GM23248 (cell line): ENCODE results near the gene SPATA3.

Source experiments
- EZH2 ChIP-seq: fragments of 200-600 bp; sonication (generic); IDR thresholded peaks from 2 replicates; pipeline ENCODE4 v1.6.1; 2018; ENCODE audit warnings: antibody characterized with exemption, mild to moderate bottlenecking; ENCODE audit not compliant: insufficient read depth, poor library complexity, severe bottlenecking
- EZH2phosphoT487 ChIP-seq: fragments of 200-600 bp; sonication (generic); IDR thresholded peaks from 2 replicates; pipeline ENCODE4 v1.6.1; 2018; ENCODE audit warnings: antibody characterized with exemption, moderate library complexity, mild to moderate bottlenecking, low read depth; ENCODE audit not compliant: insufficient read depth

DNA sequence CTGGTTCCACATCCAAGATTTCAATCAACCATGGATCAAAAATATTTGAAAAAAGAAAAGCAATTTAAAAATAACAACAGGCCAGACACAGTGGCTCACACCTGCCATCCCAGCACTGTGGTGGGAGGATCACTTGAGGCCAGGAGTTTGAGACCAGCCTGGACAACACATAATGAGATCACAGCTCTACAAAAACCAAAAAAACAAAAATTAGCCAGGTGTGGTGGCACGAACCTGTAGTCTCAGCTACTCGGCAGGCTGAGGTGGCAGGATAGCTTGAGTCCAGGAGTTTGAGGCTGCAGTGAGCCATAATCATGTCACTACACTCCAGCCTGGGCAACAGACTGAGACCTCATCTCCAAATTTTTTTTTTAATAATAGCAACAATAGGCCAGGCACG lies 13.4 kb upstream of the SPATA3 start:
- TF ChIP-seq EZH2 (no peak), EZH2phosphoT487 (no peak)
